ENCODE measurements around the gene POU6F2.
"Not testable (repeated sequence)": the region's sequence is repeated elsewhere in the genome, so short reads cannot be mapped to it uniquely, and the experiment has no call there.

Gene POU6F2, protein sequence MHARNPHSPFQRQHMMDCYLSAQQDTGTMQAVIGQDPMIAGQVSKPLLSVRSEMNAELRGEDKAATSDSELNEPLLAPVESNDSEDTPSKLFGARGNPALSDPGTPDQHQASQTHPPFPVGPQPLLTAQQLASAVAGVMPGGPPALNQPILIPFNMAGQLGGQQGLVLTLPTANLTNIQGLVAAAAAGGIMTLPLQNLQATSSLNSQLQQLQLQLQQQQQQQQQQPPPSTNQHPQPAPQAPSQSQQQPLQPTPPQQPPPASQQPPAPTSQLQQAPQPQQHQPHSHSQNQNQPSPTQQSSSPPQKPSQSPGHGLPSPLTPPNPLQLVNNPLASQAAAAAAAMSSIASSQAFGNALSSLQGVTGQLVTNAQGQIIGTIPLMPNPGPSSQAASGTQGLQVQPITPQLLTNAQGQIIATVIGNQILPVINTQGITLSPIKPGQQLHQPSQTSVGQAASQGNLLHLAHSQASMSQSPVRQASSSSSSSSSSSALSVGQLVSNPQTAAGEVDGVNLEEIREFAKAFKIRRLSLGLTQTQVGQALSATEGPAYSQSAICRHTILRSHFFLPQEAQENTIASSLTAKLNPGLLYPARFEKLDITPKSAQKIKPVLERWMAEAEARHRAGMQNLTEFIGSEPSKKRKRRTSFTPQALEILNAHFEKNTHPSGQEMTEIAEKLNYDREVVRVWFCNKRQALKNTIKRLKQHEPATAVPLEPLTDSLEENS

DNA sequence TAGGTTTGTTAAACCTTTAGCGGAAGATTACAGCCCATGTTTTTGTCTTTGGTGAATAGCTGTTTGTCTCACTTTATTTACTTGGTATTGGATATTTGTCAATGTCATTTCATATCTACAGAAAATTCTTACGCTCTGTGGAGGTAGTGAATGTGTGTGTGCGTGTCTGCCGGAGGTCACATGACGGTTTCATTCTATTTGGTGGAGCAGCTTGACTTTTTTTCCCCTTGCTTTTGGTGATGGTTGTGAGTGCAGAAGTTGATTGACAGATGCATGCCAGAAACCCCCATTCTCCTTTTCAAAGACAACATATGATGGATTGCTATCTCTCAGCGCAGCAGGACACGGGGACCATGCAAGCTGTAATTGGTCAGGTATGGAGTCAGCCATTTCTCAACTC lies at the start of gene POU6F2:
Gene POU6F2, plus strand, starts transcription at position 225 of the 400 bp plus-strand sequence. Its CDS starts 45 bp downstream, at position 270.
- no peak for DNase-seq

DNA sequence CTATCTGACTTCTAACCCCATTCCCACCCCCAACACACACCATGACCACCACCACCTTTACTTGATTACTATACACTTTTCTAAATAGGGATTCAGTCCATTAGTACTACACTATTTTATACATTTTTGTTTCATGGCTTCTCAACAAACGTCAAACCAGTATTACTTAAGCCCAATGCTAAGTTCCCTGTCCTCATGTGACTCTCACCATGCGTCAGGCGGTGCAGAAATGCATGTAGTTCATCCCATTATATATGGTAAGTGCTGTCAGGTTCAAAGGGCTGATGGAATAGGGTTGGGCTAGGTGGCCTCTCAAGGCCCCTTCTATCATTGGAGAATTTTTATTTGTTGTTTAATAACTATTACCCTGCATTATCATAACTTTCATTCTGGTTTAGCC lies 49.2 kb upstream of the POU6F2 start:
- no peak for DNase-seq

DNA sequence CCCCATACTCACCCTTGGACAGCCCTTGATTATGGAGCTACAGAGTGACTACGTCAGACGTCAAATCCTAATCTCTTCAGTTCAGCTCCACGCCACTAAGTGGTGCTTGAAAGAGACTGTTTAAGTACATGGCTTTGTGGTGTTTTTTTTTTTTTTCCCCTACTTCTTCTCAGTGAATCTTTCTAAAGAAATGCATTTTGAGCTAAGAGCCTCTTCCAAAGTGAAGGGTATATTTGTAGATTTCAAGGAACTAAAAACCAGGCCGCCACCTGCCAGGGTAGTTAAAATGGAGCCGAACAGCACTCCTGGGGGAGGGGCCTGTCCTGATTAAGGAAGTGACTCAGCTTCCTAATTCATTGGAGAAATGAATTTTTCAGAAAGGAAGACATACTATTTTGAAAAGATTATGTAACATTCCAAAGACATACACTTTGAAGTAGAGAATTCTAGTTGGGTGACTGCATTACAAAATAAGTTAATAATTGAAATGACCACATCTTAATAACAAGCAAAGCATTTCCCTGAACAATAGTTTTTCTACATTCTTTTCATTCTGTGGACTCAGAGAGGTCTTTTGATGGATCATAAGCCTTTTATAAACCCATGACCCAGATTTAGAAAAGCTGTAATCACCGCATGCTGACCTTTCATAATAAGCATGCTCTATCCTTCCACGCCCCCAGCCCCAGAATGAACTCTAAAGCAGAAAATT lies 48.1 kb upstream of the POU6F2 start:
- no peak for DNase-seq

DNA sequence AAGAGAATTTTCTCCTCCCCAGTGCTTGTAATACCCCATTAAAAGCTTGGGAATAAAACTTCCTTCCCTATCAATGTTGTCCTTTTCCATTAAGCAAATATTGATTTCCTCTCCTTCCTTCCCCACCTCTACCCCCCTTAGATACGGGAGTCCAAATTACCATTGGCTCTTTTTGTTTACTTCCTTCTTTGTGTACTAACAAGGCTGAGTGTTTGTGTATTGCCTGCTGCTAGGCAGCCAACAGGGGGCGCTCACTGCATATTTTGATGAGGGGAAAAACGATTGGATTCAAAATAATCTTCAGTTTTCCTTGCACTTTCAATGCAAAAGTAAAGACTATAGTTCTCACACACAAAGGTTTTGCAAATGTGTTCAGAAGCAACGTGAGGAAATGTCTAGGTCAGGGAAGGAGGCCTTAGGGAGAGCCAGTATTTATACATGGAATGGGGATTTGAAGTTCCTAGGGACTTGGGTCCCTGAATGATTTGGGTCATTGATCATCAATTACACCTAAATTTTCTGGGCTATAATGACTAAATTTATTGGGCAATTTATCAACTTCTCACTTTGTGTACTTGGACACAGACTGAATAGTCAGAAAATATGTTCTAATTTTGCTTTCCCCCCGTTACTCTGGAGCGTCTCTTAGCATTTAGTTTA lies 45.1 kb upstream of the POU6F2 start:
- peak; percentile 49 to 60 for DNase-seq

DNA sequence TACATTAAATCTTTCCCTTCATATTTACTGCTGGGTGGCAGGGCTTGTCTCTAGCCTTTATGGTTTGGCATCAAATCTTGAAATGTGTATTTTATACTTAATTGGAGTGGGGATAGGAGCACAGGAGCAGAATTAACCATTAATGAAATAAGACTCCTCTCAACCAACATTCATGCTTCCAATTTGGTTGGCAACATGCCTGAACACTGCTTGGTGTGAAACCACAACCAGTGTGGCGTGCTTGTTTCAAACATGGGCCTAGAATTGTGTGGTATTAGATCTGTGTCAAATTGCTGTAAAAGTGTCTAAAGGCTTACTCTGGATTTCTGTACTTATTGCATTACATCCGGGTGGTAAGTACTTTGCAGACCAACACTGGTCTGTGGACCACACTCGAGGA lies 43.7 kb upstream of the POU6F2 start:
- no peak for DNase-seq

DNA sequence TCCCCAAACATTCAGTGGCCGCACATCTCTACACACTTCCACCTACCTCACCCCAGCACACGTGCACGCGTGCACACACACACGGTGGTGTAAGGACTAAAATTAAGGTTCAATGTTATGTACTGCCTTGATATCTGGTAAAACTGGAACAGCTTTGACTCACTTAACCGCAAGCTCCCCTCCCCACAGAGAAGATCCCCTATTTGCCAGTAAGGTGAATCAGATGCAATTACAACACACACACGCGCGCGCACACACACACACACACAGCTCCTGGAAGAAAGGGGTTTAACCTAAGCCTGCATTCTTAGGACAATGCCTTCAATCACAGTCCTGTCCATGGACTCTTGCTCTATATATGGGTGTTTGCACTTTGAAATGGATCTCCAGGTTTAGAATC lies 43.2 kb upstream of the POU6F2 start:
- no peak for DNase-seq

DNA sequence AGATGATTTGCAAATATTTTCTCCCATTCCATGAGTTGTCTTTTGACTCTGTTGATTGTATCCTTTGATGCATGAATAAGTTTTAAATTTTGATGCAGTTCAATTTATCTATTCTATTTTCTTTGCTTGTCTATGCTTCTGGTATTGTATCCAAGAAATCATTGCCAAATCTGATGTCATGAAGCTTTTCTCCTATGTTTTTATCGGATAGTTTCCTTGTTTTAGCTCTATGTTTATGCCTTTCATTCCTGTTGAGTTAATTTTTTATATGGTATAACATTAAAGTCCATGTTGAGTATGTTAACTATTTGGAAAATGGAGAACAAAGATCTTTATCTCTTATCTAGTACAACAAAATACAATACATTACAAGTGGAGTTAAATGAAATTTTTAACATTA lies 41.1 kb upstream of the POU6F2 start:
- DNase-seq: no peak

DNA sequence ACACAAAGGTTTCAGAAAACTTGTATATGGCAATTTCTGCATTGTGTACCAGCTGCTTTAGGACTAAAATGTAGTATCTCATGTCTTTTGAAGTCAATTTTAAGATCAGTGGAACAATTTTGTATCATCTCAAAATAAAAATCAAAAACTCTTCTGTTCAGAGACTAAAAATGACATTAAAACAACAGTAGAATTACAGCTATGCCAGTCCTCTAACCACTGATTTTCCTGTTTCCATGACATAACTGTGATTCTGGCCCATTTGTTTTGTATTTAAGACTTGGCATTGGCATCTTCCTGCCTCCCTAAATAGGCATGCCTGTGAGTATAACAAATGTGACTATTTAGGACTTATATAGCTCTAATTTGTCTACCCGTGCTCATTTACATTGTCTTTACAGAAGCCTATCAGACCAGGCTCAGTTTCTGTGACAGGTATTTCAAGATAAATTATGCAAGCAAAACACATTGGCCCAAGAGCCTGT lies 39.7 kb upstream of the POU6F2 start:
- no peak for DNase-seq

DNA sequence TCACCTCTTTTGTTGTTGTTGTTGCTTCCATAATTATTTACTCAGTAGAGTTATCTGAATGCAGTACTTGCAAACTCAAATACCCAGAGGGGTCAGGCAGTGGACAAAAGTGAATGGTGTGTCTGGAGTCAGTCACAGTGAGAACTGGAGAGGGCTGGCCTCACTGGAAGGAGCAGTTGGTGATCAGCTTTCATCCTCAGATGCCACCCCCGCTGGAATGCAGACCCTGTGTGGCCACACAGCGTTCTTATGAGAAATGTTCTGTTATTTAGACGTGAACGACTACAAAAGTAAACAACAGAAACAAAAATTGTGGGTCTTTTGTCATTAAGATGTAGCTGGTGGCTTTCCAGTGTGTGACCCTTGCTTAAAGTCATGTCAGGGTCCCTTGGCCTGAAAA lies 39.1 kb upstream of the POU6F2 start:
- no peak for DNase-seq

DNA sequence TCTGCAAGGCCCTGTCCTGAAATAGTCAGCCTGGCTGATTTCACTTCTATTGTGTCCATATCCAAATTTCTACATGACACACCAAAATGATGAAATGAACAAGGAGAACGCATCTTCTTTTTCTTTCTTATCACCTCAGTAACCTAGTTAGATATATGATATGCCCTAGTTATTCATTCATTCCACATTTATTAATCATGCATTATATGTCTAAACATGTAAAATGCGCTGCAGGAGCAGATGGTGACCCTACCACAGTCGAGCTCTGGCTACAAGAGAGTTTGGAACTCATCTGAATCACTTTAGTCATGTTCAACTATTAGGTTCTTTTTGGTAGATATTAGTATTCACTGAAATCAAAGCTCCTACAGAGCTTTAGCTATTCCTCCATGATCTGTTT lies 36.9 kb upstream of the POU6F2 start:
- no peak for DNase-seq

DNA sequence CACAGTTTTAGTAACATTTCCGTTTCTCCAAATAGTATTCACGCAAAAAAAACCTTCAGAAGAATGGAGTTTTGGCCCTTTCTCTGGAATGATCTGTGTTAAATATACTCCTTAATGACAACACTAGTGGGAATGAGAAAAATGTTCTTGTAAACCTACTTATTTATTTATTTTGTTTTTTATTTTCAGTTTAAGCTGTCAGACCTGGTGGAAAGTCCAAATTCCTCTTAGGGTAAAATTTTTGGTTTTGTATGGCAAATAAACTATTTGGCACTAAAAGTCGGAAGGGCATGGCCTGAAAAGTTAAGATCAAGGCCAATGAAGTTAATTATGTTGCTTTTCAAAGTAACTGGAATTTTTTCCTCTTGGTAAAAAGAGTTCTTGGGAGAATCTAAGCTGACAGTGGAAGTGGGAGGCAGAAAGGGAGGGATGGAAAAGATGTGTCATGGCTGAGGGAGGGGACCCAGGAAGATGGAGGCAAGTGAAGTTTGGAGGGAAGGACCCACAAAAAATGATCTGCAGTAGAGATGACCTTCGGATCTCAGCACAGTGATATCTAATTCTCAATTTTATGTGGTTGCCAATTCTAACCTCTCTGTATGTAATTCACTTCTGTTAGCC lies 35.2 kb upstream of the POU6F2 start:
- DNase-seq: no peak

DNA sequence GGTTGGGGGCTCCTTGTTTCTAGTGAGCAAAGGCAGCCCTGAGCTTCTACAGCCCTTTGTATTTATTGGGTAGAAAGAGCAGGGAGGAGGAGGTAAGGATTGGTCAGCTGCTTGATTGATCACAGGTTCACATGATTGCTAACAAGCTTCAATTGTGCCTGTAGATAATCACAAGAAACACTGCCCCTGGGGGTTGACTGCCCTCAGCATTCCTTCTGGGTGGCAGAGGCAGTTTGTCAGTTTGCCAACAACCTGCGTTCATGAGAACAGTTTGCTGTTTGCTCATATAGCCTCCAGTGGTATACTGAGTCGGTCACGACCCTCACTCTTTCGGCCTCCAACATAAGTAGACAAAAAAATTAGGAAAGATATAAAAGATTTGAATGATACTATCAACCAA lies 30.2 kb upstream of the POU6F2 start:
- DNase-seq: not testable (repeated sequence)

DNA sequence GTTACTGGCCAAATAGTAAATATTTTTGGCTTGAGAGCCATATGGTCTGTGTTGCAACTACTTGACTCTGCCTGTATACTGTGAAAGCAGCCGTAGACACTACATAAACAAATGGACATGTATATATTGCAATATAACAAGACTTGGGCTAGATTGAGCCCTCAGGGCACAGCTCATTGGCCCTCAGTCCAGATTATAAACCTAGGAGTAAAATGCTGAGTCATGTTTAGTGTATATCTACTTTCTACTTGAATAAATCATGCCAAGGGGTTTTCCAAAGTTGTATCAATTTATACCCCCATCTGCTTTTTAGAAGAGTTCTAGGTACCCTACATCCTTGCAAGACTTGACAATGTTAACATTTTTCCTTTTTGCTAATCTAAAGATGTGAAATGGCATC lies 27.4 kb upstream of the POU6F2 start:
- DNase-seq: no peak

DNA sequence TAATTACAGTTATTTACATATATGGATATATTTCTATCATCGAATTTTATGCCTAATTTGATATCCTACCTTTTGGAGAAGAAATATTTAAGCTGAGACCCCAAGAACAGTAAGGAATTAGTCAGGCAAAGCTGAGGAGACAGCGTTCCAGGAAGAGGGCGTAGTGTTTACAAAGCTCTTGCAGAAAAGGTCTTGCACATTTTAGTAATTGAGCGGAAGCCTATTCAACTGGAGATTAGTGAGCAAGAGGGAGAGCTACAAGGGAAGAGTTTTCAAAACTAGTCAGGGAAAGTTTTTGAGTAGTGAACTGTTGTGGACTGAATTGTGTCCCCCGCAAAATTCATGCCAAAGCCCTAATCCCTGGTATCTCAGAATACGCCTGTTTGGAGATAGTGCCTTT lies 26.5 kb upstream of the POU6F2 start:
- no peak for DNase-seq

DNA sequence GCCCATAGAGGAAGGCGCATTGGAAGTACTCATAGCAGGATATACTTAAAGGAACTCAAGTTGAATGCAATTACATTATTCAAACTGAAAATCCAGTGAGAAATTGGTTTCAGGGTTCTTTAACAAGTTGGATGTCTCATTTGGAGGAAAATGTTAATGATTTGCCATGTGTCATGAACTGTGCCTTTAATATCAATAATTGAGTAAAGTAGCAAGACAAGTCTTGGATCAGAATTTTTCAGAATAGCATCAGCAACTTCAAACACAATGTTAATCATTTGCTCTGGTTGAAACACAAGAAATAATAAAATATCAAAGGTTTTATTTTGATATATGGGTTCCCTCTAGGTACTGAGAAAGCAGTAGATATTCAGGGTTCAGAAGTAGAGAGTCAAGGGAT lies 24.5 kb upstream of the POU6F2 start:
- DNase-seq: no peak

DNA sequence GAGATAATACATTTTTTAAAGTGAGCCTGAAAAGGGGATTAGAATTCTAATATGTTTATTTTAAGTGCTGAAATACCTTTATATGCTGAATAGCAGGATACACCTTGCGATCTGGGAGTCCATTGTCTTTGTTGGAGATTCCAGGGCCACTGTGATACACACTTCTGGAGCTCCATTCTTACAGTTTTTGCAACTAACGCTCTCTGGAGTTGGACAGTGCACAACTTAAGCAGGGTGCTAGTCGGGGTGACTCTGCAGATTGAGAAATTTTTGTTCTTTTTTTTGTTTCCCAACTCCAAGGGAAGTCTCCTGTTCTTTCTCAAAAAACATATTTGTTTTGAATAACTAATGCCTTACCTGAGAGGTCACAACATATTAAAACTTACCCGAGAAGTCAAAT lies 23.7 kb upstream of the POU6F2 start:
- no peak for DNase-seq

DNA sequence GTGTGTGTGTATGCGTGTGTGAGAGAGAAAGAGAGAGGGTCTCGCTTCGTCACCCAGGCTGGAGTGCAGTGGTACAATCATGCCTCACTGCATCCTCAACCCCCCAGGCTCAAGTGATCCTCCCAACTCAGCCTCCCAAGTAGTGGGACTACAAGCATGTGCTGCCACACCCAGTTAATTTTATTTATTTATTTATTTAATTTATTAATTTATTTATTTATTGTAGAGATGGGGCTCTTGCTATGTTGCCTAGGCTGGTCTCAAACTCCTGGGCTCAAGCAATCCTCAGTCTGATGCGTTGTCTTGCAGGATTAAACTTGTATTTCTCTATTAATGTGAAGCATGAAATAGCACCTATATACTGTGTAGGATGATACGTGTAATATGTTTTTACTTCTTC lies 21.8 kb upstream of the POU6F2 start:
- no peak for DNase-seq

DNA sequence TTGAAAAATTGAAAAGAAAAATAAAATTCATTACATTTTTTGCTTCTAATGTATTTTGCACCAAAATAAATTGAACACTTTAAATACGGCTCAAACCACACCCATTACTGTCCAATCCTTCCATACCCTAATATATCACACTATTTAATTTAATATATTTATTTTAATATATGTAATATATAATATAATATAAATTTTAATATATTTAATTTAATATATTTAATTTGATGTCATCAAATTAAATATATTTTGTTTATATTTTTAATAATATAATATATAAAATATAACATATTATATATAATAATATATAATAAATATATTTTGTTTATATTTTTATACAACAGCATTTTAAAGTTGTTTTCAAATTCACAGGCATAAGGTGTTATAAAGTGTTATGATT lies 15.7 kb upstream of the POU6F2 start:
- no peak for DNase-seq

DNA sequence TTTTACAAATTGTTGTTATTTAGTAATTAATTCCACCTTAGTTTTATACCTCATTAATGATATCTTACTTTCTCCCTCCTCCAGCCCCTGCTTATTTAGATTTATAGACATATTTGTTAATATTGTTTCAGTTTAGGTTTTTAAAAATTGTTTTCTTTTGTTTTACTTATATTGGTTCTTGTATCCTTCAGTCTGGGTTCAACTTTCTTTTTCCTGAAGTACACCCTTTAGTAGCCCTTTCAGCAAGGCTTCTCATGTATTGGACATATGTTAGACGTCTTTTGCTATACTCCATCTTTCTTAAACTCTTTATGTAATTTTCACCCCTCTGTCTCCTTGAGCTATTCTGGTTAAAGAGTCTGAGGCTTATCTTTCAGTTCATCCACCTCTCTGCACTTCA lies 12.8 kb upstream of the POU6F2 start:
- no peak for DNase-seq

DNA sequence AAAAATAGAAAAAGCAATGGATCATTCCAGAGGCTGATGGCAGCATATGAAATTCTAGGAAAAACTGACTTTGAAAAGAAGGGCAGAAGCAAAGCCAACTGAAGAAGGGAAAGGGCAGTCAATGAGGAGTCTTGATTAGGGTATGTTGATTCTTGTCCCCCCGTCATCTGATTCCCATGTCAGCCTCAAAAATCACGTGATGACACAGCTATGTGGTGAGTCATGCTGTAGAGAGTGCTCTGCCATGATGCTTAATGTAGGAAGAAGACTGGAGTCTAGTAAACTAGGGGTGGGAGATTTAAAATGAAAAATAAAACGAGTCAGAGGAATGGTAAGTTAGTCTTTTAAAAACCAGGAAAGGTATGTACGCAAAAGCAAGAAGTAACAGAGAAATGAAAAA lies 3.9 kb upstream of the POU6F2 start:
- no peak for DNase-seq

DNA sequence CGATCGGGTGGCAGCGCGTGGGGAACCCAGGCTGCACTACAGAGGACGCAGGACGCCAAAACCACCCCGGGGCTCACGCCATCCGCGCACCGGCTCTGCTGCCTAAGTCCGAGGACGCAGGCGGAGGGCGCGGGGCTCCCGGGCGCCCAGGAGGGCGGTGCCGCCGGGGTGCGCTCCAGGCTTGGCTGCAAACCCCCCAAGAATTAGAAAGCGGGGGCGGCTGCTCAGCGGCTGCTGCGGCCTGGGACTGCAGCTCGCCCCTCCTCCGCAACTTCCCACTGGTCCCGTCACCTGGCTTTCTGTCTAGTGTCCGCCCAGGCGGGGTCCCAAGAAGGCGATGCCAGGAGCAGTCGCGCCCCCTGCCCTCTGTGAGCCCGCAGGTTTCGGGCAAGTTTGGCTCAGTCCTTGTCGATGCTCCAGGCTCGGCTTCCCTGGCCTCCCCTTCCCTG lies 1.7 kb upstream of the POU6F2 start:
- no peak for DNase-seq

DNA sequence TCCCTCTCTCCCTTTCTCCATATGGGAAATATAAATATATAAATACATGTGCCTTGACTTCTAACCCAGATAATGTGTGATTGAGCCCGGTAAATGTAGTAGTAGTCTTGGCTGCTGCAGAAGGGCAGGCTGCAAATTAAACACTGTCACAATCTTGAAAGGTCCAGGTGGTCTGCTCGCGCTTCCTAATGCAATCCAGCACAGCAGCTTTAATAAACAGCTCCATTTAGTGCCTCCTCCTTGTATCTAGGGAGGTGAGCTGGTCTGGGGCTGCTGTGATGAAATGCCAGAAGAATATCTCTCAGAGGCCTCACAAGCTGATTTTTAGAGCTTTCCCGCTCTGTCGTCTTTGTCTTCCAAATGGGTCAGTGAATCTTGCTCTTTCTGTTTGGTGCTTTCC lies 782 bp downstream of the POU6F2 start:
- no peak for DNase-seq

DNA sequence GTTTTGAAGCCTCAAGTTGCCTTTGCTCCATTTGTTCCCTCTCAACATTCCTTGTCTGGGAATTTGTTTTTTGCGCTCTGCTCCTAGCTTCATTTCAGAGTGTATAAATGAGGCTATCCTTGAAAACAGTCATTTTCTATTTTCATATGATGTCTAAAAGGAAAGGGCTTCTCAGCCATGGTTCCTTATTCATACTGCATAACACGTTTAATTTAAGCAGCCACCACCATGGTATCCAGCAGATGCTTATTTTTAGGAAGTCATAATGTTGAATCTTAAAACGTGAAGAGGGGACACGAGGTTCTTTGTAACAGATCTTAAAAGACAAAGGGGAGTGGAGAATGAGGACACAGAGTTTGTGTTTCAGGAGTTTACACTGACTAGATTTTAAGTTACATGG lies 14.5 kb downstream of the POU6F2 start:
- DNase-seq: no peak

All from stimulated activated CD4-positive, alpha-beta T cell treated with anti-CD3 and anti-CD28 coated beads, Interleukin-2, amount 100 ng/mL, for 48 hours (primary cell).